Epithelial cell of proximal tubule (primary cell): Measurements from ENCODE around the gene DLX4. TPM values are rescaled to one million over a fixed set of nuclear protein-coding genes. Genes with fewer than 3 reads are reported as not detected.

ENCODE experiments used
- DNase-seq: peaks from one replicate; pipeline ENCODE4 v3.0.0-alpha.2; 2011; ENCODE audit warnings: low read depth
- H3K4me3 ChIP-seq: 2 replicates; pipeline ENCODE4 v1.5.1; 2011; ENCODE audit warnings: low read depth, mild to moderate bottlenecking, low read length
- total RNA-seq: library from RNA; depleted of rRNA; stranded (reverse); fragments of >200 nt; gene quantifications from 2 replicates; pipeline ENCODE4 v1.2.3, GENCODE V29; 2015
- TF ChIP-seq, protein P1 (sequence below): conservative IDR thresholded peaks from 2 replicates; pipeline ENCODE4 v1.5.1; 2012; ENCODE audit warnings: low read depth, mild to moderate bottlenecking, low read length

The DLX4 gene
- total RNA-seq, 1 donor from 2014 or later: not detected

DNA sequence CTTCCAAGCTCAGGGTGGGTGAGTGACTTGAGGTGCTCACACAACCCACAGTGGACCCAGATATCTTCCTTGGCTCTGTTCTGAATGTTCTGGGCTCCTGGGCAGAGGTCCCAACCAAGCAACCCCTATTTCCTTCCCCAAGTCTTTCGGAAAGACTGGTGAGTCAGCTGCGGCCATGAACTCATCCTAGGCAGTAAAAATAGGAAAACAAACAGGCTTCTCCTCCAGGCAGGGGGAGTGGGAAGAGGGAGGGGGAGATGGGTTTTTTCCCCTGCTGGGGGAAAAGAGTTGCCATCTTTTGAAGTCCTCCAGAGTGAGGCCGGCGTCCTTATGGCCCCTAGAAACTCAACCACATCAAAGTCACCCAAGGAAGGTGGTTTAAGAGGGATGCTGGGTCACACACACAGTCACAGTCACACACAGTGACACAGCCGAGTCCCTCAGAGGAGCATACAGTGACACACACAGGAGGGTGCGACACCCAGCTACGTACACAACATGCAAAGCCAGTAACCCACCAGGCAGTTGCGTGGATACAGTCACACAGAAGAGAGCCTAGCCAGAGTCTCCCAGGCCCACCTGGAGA lies 16.0 kb upstream of the DLX4 start:
- H3K4me3 ChIP-seq: no peak overlapping the region
- DNase-seq: no peak
- TF ChIP-seq, protein P1, sequence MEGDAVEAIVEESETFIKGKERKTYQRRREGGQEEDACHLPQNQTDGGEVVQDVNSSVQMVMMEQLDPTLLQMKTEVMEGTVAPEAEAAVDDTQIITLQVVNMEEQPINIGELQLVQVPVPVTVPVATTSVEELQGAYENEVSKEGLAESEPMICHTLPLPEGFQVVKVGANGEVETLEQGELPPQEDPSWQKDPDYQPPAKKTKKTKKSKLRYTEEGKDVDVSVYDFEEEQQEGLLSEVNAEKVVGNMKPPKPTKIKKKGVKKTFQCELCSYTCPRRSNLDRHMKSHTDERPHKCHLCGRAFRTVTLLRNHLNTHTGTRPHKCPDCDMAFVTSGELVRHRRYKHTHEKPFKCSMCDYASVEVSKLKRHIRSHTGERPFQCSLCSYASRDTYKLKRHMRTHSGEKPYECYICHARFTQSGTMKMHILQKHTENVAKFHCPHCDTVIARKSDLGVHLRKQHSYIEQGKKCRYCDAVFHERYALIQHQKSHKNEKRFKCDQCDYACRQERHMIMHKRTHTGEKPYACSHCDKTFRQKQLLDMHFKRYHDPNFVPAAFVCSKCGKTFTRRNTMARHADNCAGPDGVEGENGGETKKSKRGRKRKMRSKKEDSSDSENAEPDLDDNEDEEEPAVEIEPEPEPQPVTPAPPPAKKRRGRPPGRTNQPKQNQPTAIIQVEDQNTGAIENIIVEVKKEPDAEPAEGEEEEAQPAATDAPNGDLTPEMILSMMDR: no peak

DNA sequence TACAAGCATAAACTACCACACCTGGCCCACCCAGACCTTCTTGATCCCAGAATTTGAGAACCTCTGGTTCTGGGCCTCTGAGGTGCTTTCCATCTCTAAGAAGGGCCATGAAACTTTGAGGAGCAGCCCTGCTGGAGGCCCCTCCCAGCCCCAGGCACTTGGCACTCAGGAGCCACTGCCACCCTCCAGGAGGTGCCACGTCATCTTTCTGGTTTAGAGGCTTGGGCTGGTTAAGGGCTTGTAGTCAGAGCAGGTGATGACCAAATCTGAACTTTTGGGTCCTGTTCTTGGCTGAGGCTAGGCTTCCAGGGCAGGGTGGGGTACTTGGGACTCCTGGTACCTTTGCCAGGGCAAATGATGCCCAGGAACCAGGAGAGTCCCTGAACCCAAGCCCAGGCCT lies 13.8 kb upstream of the DLX4 start:
- DNase-seq: no peak
- TF ChIP-seq, protein P1: no peak
- H3K4me3 ChIP-seq: no peak overlapping the region

DNA sequence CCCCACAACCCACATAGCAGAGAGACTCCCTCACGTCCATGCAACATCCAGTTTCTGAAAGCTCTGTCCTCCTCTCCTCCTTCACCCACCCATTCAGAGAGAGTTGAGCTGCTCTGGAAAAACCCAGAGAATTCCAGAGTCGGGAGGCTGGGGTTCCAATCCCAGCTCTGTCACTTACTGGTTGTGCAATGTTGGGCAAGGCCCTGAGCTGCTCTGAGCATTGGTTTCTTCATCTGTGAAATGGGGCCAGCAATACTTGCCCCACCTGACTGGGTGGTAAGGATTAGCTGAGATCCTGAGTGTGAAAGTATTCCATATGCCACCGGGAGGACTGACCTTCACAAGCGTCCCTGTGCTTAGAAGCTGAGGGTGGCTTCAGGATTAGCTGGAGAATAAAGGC lies 12.2 kb upstream of the DLX4 start:
- no peak overlapping the region for H3K4me3 ChIP-seq
- TF ChIP-seq, protein P1: no peak
- no peak for DNase-seq

DNA sequence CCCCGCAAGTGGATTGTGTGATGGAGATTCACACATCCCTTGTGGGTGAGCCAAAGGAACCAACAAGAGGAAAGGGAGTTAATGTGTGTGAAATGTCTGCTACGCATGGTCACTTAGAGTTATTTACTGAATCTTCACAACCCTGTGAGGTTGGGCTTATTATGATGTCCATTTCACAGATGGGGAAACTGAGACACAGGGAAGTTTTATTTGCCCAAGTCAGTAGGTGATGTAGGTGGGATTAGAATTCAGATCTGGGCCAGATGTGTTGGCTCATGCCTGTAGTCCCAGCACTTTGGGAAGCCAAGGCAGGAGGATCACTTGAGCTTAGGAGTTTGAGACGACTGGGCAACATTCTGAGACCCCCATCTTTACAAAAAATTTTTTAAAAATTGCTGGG lies 11.6 kb upstream of the DLX4 start:
- TF ChIP-seq, protein P1: no peak
- no peak overlapping the region for H3K4me3 ChIP-seq
- DNase-seq: no peak

GRCh38 chr17:49958723-49959122 lies 10.3 kb upstream of the DLX4 start:
- TF ChIP-seq, protein P1: no peak
- no peak for DNase-seq
- no peak overlapping the region for H3K4me3 ChIP-seq

DNA sequence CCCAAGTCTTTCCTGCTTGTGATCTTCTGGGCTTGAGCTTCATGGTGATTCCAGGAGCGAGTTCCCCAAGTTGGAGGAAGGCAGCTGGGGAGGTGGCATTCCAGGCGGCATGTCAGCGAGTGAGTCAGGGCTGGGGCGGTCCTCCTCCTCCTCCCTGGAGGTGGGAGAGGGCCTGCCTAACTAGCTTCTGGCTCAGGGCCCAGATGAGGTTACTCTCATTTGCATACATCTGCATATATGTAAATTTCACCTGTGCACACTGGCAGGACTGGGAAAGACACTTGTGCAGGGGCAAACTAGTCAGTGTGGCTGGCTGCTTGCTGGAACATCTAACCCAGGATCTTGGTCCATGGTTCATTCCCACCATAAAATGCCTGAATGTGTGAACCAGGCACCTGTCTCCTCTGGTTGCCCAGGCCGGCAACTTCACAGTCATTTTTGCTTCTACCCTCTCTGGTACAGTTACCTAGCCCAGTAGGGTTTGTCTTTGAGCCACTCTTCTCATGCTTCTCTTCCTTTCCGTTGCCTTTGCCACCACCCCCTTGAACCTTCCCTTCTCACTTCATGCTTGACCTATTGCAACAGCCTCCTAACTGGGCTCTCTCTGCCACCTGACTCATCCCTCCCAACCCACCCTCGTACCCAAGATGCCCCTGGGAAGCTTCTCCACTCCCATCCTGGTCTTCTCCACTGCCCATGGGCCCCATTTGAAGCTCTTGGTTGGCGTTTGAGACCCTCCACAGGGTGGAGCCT lies 9.6 kb upstream of the DLX4 start:
- H3K4me3 ChIP-seq: no peak overlapping the region
- TF ChIP-seq, protein P1: no peak
- no peak for DNase-seq
